ENCODE results near the gene ULK1. TPM values are rescaled to one million over a fixed set of nuclear protein-coding genes. Genes with fewer than 3 reads are reported as not detected.
A peak's percentile ranks its signal among the peaks of the same experiment; 100 is the strongest.

ULK1 gene
- total and polyA plus RNA-seq, 2 of the 13 experiments (the other 11 are each of a cell fraction or from before 2014, with no cell fraction given): 2.8 to 10.1 TPM

GRCh38 chr12:131928711-131929580 lies 34.5 kb downstream of the ULK1 start, which contains the start of gene PUS1 (continued):
- TF ChIP-seq ZNF235 (CRISPR knock-in tag; IDR thresholded peaks at IDR 0.05; ENCODE audit: borderline replicate concordance) (peak; percentile 83), NFKB2 (CRISPR knock-in tag; IDR thresholded peaks at IDR 0.05; ENCODE audit: borderline replicate concordance) (peak; percentile 58; the same call in 1 of the 2 replicates), HNF4G (IDR thresholded peaks at IDR 0.05; ENCODE audit: borderline replicate concordance, low read depth, low read length) (no peak), HNF4G (CRISPR knock-in tag; IDR thresholded peaks at IDR 0.05; ENCODE audit: borderline replicate concordance, low read depth) (no peak), NR3C1 (CRISPR knock-in tag; IDR thresholded peaks at IDR 0.05) (no peak), HCFC1 (IDR thresholded peaks at IDR 0.05; ENCODE audit: low read depth, low read length) (peak; percentile 46; the same call in 1 of the 2 replicates), SPEN (CRISPR knock-in tag; IDR thresholded peaks at IDR 0.05; ENCODE audit: low read depth) (peak; percentile 60), ZSCAN21 (CRISPR knock-in tag; IDR thresholded peaks at IDR 0.05; ENCODE audit: borderline replicate concordance) (peak; percentile 93), E2F2 (CRISPR knock-in tag; IDR thresholded peaks at IDR 0.05; ENCODE audit: borderline replicate concordance) (no peak), ZNF329 (CRISPR knock-in tag; IDR thresholded peaks at IDR 0.05; ENCODE audit: low read depth) (no peak), MXD4 (CRISPR knock-in tag; IDR thresholded peaks at IDR 0.05) (peak; percentile 100), PAF1 (CRISPR knock-in tag; IDR thresholded peaks at IDR 0.05) (no peak), LCORL (IDR thresholded peaks at IDR 0.05) (no peak), LCORL (CRISPR knock-in tag; IDR thresholded peaks at IDR 0.05) (peak; percentile 72), ASH2L (IDR thresholded peaks at IDR 0.05; ENCODE audit: insufficient read length, low read depth, low read length) (peak; percentile 60), ZNF761 (CRISPR knock-in tag; conservative IDR thresholded peaks at IDR 0.05) (peak; percentile 13; the same call in 1 of the 2 replicates), PHF5A (CRISPR knock-in tag; IDR thresholded peaks at IDR 0.05; ENCODE audit: low read depth, unreplicated experiment) (peak; percentile 52), ZBED4 (CRISPR knock-in tag; IDR thresholded peaks at IDR 0.05; ENCODE audit: borderline replicate concordance) (no peak)
- TF ChIP-seq, protein P1, sequence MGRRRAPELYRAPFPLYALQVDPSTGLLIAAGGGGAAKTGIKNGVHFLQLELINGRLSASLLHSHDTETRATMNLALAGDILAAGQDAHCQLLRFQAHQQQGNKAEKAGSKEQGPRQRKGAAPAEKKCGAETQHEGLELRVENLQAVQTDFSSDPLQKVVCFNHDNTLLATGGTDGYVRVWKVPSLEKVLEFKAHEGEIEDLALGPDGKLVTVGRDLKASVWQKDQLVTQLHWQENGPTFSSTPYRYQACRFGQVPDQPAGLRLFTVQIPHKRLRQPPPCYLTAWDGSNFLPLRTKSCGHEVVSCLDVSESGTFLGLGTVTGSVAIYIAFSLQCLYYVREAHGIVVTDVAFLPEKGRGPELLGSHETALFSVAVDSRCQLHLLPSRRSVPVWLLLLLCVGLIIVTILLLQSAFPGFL (CRISPR knock-in tag; IDR thresholded peaks at IDR 0.05): peak; percentile 84; the same call in 1 of the 2 replicates

Measured in HepG2 (cell line).